Large intestine (tissue), 3 donors: ENCODE results near the gene FBXL7. TPM values are rescaled to one million over a fixed set of nuclear protein-coding genes. Genes with fewer than 3 reads are reported as not detected.

ENCODE experiments used
- DNase-seq, 2 donors: peaks; one replicate each; pipeline versions ENCODE4 v3.0.0 to v3.0.0-alpha.2; 2013
- H3K27ac ChIP-seq: one replicate; pipeline ENCODE4 v1.5.1; 2013; ENCODE audit warnings: low read length
- H3K27me3 ChIP-seq: 2 replicates; pipeline ENCODE4 v1.6.1; 2013; ENCODE audit warnings: low read length; ENCODE audit not compliant: control insufficient read depth, insufficient read depth
- H3K36me3 ChIP-seq: 2 replicates; pipeline ENCODE4 v1.6.1; 2013; ENCODE audit warnings: low read length; ENCODE audit not compliant: control insufficient read depth, insufficient read depth
- H3K4me1 ChIP-seq: one replicate; pipeline ENCODE4 v1.6.1; 2013; ENCODE audit warnings: low read length; ENCODE audit not compliant: control insufficient read depth, insufficient read depth
- H3K4me3 ChIP-seq: one replicate; pipeline ENCODE4 v1.5.1; 2013; ENCODE audit warnings: low read length
- H3K9me3 ChIP-seq: one replicate; pipeline ENCODE4 v1.6.1; 2013; ENCODE audit warnings: mild to moderate bottlenecking, low read depth, low read length, moderate library complexity; ENCODE audit not compliant: control insufficient read depth
- WGBS: methylation state at CpG from one replicate; pipeline ENCODE4 v1.1.5; 2013; ENCODE audit warnings: low lambda C conversion rate; ENCODE audit not compliant: insufficient coverage; 5-methylcytosine and 5-hydroxymethylcytosine counted together
- polyA plus RNA-seq: library from polyadenylated mRNA; unstranded; fragments of 120-200 nt; gene quantifications from one replicate; pipeline ENCODE4 v1.2.1, GENCODE V29; 2013

FBXL7 gene
- polyA plus RNA-seq, 1 donor = 7.2 TPM

GRCh38 chr5:15968993-15969392 is 469.0 kb downstream of the FBXL7 start:
- no peak for DNase-seq
- no peaks in the 10 kb centered on the region for H3K27me3 ChIP-seq
- H3K4me3 ChIP-seq = no peak overlapping the region
- H3K36me3 ChIP-seq = no peaks in the 10 kb centered on the region
- H3K9me3 ChIP-seq = no peaks in the 10 kb centered on the region
- no peak overlapping the region for H3K27ac ChIP-seq
- no peaks in the 10 kb centered on the region for H3K4me1 ChIP-seq
- no CpG with 5 or more reads among the region's 4 CpGs for WGBS

GRCh38 chr5:15977851-15978250 is 477.9 kb downstream of the FBXL7 start:
- no peaks in the 10 kb centered on the region for H3K36me3 ChIP-seq
- DNase-seq = no peak

GRCh38 chr5:15980835-15981234 is 480.9 kb downstream of the FBXL7 start:
- no peak overlapping the region for H3K4me3 ChIP-seq

More at GRCh38 chr5:15977851-15978250, 477.9 kb downstream of the FBXL7 start:
- 85% methylated on average over 4 of the region's 4 CpGs for WGBS
- Histone ChIP-seq H3K9me3 (no peaks in the 10 kb centered on the region), H3K27ac (no peak overlapping the region), H3K4me3 (no peak overlapping the region), H3K4me1 (no peaks in the 10 kb centered on the region), H3K27me3 (no peaks in the 10 kb centered on the region)

GRCh38 chr5:15983392-15983791 is 483.4 kb downstream of the FBXL7 start:
- H3K4me1 ChIP-seq = no peaks in the 10 kb centered on the region
- no peaks in the 10 kb centered on the region for H3K27me3 ChIP-seq
- no peak overlapping the region for H3K27ac ChIP-seq
- no peak for DNase-seq
- WGBS = no CpG with 5 or more reads among the region's 1 CpG
- no peaks in the 10 kb centered on the region for H3K9me3 ChIP-seq
- H3K36me3 ChIP-seq = no peaks in the 10 kb centered on the region
- H3K4me3 ChIP-seq = no peak overlapping the region

More at GRCh38 chr5:15980835-15981234, 480.9 kb downstream of the FBXL7 start:
- H3K27ac ChIP-seq = no peak overlapping the region
- H3K36me3 ChIP-seq = no peaks in the 10 kb centered on the region
- no peaks in the 10 kb centered on the region for H3K9me3 ChIP-seq
- no peak for DNase-seq
- no CpG with 5 or more reads among the region's 2 CpGs for WGBS
- no peaks in the 10 kb centered on the region for H3K4me1 ChIP-seq
- H3K27me3 ChIP-seq = no peaks in the 10 kb centered on the region
